RPMI8226 (cell line): ENCODE measurements around the gene FBXL17.
A peak's percentile ranks its signal among the peaks of the same experiment; 100 is the strongest.
"Not testable (repeated sequence)": the region's sequence is repeated elsewhere in the genome, so short reads cannot be mapped to it uniquely, and the experiment has no call there.

ENCODE experiments used
- DNase-seq: peaks from one replicate; pipeline ENCODE4 v3.0.0-alpha.2; 2015

FBXL17 gene

GRCh38 chr5:108381954-108382783, at the start of gene FBXL17:
Gene FBXL17, minus strand, starts transcription at chr5:108382098.
- DNase-seq = peak; percentile 97

DNA sequence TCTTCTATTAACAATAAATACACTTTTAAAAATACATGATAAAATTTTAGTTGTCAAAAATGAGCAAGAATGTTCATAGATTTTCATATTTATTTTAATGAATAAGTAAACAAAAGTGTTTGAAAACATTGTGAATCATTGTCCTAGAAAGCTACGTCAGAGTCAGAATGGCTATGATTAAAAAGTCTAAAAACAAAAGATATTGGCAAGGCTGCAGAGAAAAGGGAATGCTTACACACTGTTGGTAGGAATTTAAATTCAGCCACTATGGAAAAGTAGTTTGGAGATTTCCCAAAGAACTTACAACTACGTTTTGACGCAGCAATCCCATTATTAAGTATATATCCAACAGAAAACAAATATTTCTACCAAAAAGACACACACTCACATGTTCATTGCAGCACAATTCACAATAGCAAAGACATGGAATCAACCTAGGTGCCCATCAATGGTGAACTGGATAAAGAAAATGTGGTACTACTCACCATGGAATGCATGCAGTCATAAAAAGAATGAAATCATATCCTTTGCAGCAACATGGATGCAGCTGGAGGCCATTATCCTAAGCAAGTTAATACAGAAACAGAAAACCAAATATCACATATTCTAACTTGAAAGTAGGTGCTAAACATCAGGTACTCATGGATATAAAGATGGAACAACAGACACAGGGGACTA, 49.2 kb upstream of the FBXL17 start:
- no peak for DNase-seq

GRCh38 chr5:108421713-108422112, 39.8 kb upstream of the FBXL17 start:
- no peak for DNase-seq

GRCh38 chr5:108420755-108421154, 38.9 kb upstream of the FBXL17 start:
- no peak for DNase-seq

DNA sequence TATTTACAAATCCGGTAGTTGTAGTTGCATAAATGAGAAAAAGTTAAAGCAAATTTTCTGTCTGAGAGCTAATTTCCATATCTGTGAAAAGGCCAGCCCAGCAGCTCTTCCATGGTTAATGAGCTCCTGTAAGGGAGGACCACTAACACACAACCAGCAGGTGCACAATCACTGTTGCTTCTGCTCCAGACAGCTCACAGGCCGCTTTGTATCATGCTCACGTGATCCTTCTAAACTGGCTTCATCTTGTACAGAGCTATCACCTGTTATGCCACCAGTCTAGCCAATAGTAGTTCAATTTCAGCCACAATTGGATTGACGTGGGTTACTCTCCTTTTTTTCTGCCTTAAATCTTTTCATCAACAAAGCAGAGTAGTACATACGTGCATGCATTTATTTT, 38.3 kb upstream of the FBXL17 start:
- no peak for DNase-seq

- DNase-seq = no peak
Measured at GRCh38 chr5:108418197-108418596, 36.3 kb upstream of the FBXL17 start.

GRCh38 chr5:108417166-108417670, 35.3 kb upstream of the FBXL17 start:
- DNase-seq = no peak

GRCh38 chr5:108415726-108416125, 33.8 kb upstream of the FBXL17 start:
- DNase-seq = no peak

- no peak for DNase-seq
Measured at GRCh38 chr5:108409786-108410185, 27.9 kb upstream of the FBXL17 start.

- DNase-seq = not testable (repeated sequence)
Measured at GRCh38 chr5:108405201-108405600, 23.3 kb upstream of the FBXL17 start.

DNA sequence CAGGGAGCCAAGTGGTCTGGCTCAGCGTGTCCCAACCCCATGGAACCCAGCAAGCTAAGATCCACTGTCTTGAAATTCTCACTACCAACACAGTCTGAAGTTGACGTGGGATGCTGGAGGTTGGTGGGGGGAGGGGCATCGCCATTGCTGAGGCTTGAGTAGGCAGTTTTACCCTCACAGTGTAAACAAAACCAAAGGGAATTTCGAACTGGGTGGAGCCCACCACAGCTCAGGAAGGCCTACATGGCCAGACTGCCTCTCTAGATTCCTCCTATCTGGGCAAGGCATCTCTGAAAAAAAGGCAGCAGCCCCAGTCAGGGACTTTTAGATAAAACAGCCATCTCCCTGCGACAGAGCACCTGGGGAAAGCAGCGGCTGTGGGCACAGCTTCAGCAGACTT, 17.1 kb upstream of the FBXL17 start:
- no peak for DNase-seq

GRCh38 chr5:108396837-108397236, 14.9 kb upstream of the FBXL17 start:
- not testable (repeated sequence) for DNase-seq

DNA sequence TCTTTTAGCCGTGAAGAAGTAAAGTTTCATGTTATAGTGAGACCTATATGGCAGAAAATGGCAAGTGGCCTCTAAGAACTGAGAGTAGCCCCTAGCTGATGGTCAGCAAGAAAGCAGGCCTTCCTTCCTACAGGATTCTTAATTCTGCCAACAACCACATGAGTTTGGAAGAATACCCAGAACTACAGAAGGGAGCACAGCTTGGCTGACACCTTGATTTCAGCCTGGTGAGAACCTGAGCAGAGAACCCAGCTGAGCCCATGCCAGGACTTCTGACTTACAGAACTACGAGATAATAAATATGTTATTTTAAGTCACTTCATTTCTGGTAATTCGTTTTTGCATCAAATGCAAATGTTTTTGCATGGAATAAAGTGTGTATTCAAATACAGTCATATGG, 5.9 kb upstream of the FBXL17 start:
- DNase-seq = peak; percentile 8

DNA sequence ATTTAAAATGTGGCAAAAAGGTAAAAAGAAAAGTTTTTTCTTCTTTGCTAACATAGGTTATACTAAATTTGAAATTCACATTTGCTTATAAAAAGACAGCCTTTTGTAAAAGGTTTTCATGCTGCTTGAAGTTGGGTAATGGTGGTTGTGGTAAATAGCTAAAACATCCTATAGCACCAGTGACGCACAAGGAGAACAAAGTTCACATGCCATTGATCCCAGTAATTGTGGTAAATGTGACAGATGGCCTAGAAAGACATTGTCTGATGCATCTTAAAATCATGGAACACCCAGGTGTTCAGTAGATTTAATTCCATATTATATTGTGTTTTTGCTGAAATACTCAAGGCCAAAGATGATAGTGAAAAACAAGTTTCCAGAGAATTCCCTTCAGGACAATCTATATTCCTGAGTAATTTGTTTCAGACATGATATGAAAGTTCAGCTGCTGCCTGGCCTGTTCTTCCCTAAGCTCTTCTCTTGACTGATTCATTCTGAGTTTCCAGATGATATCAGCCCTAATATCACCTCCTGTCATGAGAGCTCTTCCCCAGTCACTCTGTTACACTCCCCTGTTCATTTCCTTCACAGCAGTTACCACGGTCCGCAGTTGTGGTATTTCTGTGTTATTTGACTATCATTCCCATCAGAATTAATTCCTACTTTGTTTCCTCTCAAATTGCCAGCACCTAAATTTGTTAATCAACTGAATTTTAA, 4.6 kb upstream of the FBXL17 start:
- DNase-seq = no peak

GRCh38 chr5:108384741-108385140, 2.8 kb upstream of the FBXL17 start:
- DNase-seq = no peak

GRCh38 chr5:108382784-108383330, 959 bp upstream of the FBXL17 start:
- DNase-seq = peak; percentile 68

- DNase-seq = peak; percentile 87
Measured at GRCh38 chr5:108381350-108381953, 446 bp downstream of the FBXL17 start.

GRCh38 chr5:108380531-108381349, 1.2 kb downstream of the FBXL17 start:
- DNase-seq = peak; percentile 28

DNA sequence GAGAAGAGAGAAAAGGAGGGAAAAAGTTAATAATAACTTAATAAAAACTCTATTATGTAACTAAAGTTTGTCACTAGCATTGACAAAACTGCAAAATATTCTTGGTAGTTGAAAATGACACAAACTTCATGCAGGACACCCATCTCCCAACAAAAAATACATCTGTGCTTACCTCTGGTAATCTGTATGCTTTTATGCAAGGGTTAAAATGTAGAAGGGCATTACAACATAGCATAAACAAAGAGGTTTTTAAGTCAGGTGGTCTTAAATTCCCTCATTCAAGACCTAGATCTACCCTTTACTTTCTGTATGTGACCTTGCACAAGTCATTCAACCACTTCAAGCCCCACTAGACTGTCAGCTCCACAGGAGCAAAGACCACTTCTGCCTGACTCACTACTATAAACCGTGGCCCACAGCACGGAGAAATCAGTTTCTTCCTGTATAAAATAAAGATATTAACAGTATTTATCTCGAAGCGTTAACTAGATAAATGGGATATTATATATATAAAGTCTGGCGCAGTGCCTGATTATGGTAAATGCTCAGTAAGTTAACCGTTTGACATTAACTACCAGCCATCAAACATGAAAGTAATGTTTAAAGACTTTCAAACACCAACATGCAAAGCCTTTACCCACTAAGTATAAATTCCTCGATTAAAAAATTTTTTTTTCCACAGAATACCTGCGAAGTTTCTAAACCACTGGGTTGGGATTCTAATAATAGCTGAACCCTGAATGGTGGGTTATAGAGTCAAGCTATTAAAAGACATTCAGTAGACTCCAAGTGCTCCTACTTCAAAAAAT, 2.0 kb downstream of the FBXL17 start:
- no peak for DNase-seq

DNA sequence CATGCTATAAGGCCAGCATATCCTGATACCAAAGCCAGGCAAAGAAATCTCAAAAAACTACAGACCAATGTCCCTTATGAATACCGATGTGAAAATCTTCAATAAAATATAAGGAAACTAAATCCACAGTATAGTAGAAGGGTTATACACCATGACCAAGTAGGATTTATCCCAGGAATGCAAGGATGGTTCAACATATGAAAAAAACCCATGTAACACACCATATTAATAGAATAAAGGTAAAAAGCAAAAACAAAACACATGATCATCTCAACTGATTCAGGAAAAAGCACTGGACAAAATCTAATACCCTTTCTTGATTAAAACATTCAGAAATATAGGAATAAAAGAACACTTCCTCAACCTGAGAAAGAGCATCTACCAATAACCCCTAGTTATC, 6.1 kb downstream of the FBXL17 start:
- no peak for DNase-seq

DNA sequence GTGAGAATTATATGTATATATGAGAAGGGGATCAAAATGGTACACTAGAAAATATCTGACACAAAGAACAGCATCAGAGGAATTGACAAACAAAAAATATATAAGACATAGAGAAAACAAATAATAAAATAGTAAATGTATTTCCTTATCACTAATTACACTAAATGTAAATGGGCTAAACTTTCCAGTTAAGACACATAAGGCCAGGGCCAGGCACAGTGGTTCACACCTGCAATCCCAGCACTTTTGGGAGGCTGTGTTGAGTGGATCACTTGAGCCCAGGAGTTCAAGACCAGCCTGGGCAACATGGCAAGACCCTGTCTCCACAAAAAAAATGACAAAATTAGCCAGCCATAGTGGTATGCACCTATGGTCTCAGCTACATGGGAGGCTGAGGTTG, 8.5 kb downstream of the FBXL17 start:
- no peak for DNase-seq
